GM18870 (cell line): ENCODE measurements around the gene SESN1.
"Not testable (repeated sequence)": the region's sequence is repeated elsewhere in the genome, so short reads cannot be mapped to it uniquely, and the experiment has no call there.

Source experiments
- ATAC-seq: cut with Tn5 transposase; IDR thresholded peaks from one replicate; pipeline ENCODE4 v1.9.1; 2021; ENCODE audit warnings: moderate library complexity; ENCODE audit not compliant: unreplicated experiment

SESN1 gene

GRCh38 chr6:109095036-109095834 lies 589 bp upstream of the SESN1 start, which contains the start of gene CEP57L1:
Gene CEP57L1, plus strand, starts transcription at chr6:109095507. Its CDS starts 49,715 bp downstream, at chr6:109145222.
- ATAC-seq, result peak; percentile 61

DNA sequence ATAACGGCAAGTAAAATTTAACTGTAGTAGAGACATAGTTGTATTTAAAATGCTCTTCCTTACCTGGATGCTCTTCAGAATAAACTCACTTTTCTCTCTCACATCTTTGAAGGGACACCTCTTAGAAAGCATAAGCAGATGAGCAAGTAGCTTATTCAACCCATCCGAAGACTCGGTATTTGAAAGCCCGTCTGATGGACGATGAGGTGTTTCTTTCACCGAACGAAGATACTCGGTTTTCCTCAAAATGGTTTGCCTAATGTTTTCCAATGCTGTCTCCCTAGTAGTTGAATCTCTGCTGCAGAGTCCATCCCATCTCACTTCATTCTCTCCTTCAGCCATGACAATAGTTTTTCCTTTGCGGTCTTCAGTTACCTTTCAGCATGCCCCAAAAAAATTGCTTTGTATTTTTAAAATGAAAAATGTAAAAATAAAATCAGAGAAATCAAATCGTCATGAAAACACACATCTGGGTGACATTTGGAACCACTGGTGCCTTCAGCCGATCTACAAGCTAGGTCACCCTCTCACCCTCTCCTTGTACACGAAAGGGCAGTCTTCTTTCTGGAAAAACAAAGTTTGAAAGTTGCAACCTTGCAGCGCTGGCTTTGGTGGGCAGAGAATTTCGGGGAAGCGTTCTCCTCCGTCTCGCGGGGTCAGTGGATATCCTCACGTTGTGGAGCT lies 772 bp downstream of the SESN1 start:
- no peak for ATAC-seq

GRCh38 chr6:109092074-109092473 lies 2.6 kb downstream of the SESN1 start:
- ATAC-seq, result no peak

GRCh38 chr6:109091314-109092024 lies 3.2 kb downstream of the SESN1 start:
- no peak for ATAC-seq

DNA sequence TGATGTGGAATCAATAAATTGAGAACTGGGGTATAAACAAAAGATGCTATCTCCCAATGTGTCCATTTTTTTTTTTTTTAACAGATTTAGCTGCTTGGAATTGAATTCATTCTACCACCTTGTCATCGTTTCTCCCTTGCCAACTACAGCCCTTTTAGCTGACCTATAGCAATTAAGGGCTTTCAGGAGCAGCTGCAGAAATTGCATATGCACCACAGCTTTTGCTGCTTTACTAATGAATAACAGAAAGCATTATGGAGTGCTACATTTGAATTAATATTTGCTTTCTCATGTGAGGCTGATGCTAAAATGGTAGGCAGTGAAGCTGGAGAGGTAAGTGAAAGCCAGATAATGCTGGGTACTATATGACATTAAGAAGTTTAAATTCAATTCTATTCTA lies 5.7 kb downstream of the SESN1 start:
- no peak for ATAC-seq

DNA sequence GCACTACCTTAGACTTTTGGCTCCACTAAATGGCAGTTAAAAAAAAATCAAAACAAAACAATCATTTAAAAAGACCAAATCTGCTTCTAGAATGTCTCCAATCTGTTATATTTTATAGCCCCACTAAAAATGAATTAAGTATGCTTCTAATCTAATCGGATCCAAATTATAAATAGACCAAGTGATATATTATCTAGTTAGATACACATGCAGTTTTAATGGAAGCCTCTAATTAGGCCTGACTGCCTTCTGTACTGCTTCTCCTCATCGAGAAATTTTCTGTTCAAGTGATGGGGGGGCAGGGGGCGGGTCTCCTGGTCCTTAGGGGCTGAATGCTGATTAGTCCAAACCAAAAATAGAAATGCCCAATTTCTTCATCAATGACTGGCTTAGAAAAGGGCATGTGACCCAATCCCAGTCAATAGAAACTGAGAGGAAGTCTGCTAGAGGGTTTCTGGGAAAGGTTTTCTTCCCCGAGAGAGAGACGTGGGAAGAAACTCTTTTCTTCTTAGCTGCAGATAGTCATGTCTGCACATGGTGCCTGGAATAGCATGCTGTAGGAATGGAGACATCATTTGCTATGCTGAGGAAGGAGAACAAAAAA lies 6.9 kb downstream of the SESN1 start:
- ATAC-seq, result no peak

DNA sequence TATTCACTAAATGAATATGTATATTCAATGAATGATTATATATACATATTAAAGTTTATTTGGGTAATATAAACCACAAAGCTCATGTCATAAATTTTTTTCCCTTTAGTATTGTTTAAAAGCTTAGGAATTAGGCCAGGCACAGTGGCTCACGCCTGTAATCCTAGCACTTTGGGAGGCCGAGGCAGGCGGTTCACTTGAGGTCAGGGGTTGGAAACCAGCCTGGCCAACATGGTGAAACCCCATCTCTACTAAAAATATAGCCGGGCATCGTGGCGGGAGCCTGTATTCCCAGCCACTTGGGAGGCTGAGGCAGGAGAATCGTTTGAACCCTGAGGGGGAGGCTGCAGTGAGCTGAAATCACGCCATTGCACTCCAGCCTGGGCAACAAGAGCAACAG lies 10.5 kb downstream of the SESN1 start:
- not testable (repeated sequence) for ATAC-seq

- ATAC-seq, result no peak
Measured at GRCh38 chr6:109083657-109084056, 11.0 kb downstream of the SESN1 start.

DNA sequence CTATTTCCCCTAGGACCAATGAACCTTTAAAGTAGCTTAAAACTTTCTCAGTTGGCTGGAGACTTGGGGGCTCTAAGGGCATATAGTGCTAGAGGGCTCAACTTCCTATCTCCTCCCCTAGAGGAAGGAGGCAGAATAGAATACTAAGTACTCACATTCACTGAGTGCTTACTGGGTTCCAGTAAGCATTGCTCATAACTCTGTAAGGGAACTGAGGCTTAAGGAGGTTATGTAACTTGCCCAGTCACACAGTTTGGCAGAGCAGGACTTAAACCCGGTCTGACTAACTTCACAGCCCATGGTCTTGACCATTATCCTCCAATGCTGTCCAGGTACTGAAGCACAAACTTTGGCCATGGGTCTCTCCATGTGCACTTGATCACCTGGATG lies 12.5 kb downstream of the SESN1 start:
- ATAC-seq, result no peak

GRCh38 chr6:109081516-109082187 lies 13.0 kb downstream of the SESN1 start:
- ATAC-seq, result no peak

DNA sequence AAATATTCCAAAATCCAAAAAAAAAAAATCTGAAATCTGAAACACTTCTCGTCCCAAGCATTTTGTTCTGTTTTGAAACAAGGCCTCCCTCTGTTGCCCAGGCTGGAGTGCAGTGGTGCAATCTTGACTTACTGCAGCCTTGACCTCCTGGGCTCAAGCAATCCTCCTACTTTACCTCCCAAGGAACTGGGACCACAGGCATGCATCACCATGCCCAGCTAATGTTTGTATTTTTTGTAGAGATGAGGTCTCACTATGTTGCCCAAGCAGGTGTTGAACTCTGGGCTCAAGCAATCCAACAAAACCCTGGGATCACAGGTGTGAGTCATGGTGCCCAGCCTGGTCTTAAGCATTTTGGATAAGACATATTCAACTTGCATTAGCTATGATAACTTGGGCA lies 13.6 kb downstream of the SESN1 start:
- no peak for ATAC-seq

DNA sequence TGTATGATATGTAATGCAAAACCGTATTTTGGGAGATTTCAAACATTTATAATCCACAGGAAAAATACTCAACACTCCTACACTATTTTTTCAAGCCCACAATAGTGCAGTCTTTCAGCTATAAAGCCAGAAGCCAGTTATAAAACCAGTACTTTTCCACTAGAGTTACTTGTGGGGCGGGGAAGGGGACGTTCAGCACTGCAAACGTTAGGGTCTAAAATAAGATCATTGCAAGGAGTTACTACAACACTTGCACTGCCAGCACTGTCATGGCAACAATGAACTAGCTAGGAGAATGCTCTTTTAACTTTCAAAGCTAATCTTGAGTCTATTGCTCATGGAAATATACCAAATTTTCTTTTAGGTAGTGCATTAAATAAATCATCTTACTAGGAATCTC lies 14.7 kb downstream of the SESN1 start:
- ATAC-seq, result no peak

- ATAC-seq, result no peak
Measured at GRCh38 chr6:109076377-109076776, 18.3 kb downstream of the SESN1 start.

GRCh38 chr6:109075934-109076333 lies 18.7 kb downstream of the SESN1 start:
- ATAC-seq, result no peak

DNA sequence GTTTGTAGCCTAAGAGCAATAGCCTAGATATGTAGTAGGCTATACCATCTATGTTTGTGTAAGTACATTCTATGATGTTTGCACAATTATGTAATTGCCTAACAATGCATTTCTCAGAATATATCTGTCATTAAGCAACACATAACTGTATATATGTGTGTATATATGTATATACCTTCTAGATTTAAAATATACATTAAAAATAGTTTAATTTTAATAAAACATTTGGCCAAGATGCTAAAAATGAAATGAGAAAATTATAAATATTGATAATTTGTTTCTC lies 20.6 kb downstream of the SESN1 start:
- no peak for ATAC-seq

GRCh38 chr6:109073344-109074132 lies 21.1 kb downstream of the SESN1 start:
- ATAC-seq, result no peak

GRCh38 chr6:109071125-109071917 lies 23.3 kb downstream of the SESN1 start:
- no peak for ATAC-seq

GRCh38 chr6:109069746-109070145 lies 24.9 kb downstream of the SESN1 start:
- ATAC-seq, result no peak

- ATAC-seq, result no peak
Measured at GRCh38 chr6:109062767-109063352, 31.8 kb downstream of the SESN1 start.
